K562 (cell line): ENCODE measurements around the gene MOB1B. TPM values are rescaled to one million over a fixed set of nuclear protein-coding genes. Genes with fewer than 3 reads are reported as not detected.

Experiments
- ATF2 ChIP-seq: sonication (generic); formaldehyde crosslinking; IDR thresholded peaks from 2 replicates; pipeline ENCODE4 v1.8.1; 2022; ENCODE audit warnings: missing genetic modification reagents
- BRD9 ChIP-seq: fragments of 450-650 bp; IDR thresholded peaks from 2 replicates; pipeline ENCODE4 v1.6.1; 2018; ENCODE audit warnings: low read depth; ENCODE audit not compliant: partially characterized antibody
- CREB3 ChIP-seq: fragments of 450-650 bp; conservative IDR thresholded peaks from 2 replicates; pipeline ENCODE4 v1.6.1; 2016; ENCODE audit warnings: missing genetic modification characterization, low read depth, mild to moderate bottlenecking, missing compliant biosample characterization, moderate library complexity
- CXXC5 ChIP-seq: fragments of 250-450 bp; sonication (Bioruptor Pico); IDR thresholded peaks from 2 replicates; pipeline ENCODE4 v1.8.0; 2022; ENCODE audit warnings: inconsistent platforms, mild to moderate bottlenecking, moderate library complexity
- ESRRB ChIP-seq: fragments of 250-450 bp; sonication (Bioruptor Pico); IDR thresholded peaks from 2 replicates; pipeline ENCODE4 v1.5.0; 2020; ENCODE audit warnings: mild to moderate bottlenecking, moderate library complexity, borderline replicate concordance
- KDM5B ChIP-seq: fragments of 200-600 bp; sonication (generic); IDR thresholded peaks from 2 replicates; pipeline ENCODE4 v1.6.1; 2012; ENCODE audit warnings: low read depth, mild to moderate bottlenecking, moderate library complexity, low read length, control low read depth, inconsistent platforms; ENCODE audit not compliant: insufficient replicate concordance
- MCM2 ChIP-seq: fragments of 450-650 bp; IDR thresholded peaks from 2 replicates; pipeline ENCODE4 v1.6.1; 2017; ENCODE audit warnings: low read depth, mild to moderate bottlenecking
- NFXL1 ChIP-seq: fragments of 450-650 bp; formaldehyde crosslinking; IDR thresholded peaks from 2 replicates; pipeline ENCODE4 v1.4.0; 2021; ENCODE audit warnings: mild to moderate bottlenecking
- PHF20 ChIP-seq: fragments of 450-650 bp; IDR thresholded peaks from 2 replicates; pipeline ENCODE4 v1.6.1; 2018; ENCODE audit not compliant: partially characterized antibody
- RAD21 ChIP-seq, 2 experiments: fragments of 250-450 bp in 1 of 2; fragments of 450-650 bp in 1 of 2; sonication (Bioruptor Pico) in 1 of 2; formaldehyde crosslinking in 1 of 2; IDR thresholded peaks in 1 of 2; conservative IDR thresholded peaks in 1 of 2; 2 replicates each; pipeline versions ENCODE4 v1.4.0 to v1.8.0; 2020 to 2022; ENCODE audit warnings: mild to moderate bottlenecking in 2 of 2, moderate library complexity in 1 of 2
- RBM25 ChIP-seq: fragments of 200-400 bp; formaldehyde crosslinking; IDR thresholded peaks from 2 replicates; pipeline ENCODE4 v1.6.1; 2018; ENCODE audit warnings: low read length, low read depth, moderate library complexity; ENCODE audit not compliant: severe bottlenecking
- SMAD1 ChIP-seq: fragments of 150-350 bp; IDR thresholded peaks from 2 replicates; pipeline ENCODE4 v1.6.1; 2014; ENCODE audit warnings: low read length, low read depth; ENCODE audit not compliant: partially characterized antibody
- SRSF9 ChIP-seq: fragments of 200-400 bp; formaldehyde crosslinking; IDR thresholded peaks from 2 replicates; pipeline ENCODE4 v1.6.1; 2017; ENCODE audit warnings: low read depth, low read length, borderline replicate concordance
- ZKSCAN8 ChIP-seq: fragments of 200-800 bp; sonication (Bioruptor generic); IDR thresholded peaks from 2 replicates; pipeline ENCODE4 v1.6.1; 2016; ENCODE audit warnings: missing genetic modification characterization, missing compliant biosample characterization
- ZNF140 ChIP-seq: fragments of 250-450 bp; sonication (Bioruptor Pico); IDR thresholded peaks from 2 replicates; pipeline ENCODE4 v1.8.0; 2021; ENCODE audit warnings: moderate library complexity, mild to moderate bottlenecking, inconsistent platforms
- ZNF398 ChIP-seq: fragments of 250-450 bp; sonication (Bioruptor Pico); IDR thresholded peaks from 2 replicates; pipeline ENCODE4 v1.8.0; 2021; ENCODE audit warnings: moderate library complexity, mild to moderate bottlenecking, inconsistent platforms
- ZNF551 ChIP-seq: fragments of 250-450 bp; sonication (Bioruptor Pico); IDR thresholded peaks from 2 replicates; pipeline ENCODE4 v1.5.0; 2021; ENCODE audit warnings: mild to moderate bottlenecking, moderate library complexity
- ZNF584 ChIP-seq: fragments of 200-800 bp; sonication (Bioruptor generic); IDR thresholded peaks from 2 replicates; pipeline ENCODE4 v1.6.1; 2016; ENCODE audit warnings: low read depth, mild to moderate bottlenecking, missing genetic modification characterization, missing compliant biosample characterization
- ZNF586 ChIP-seq: fragments of 450-650 bp; formaldehyde crosslinking; conservative IDR thresholded peaks from 2 replicates; pipeline ENCODE4 v1.4.0; 2020; ENCODE audit warnings: mild to moderate bottlenecking, moderate library complexity
- polyA plus RNA-seq, 8 experiments: library from polyadenylated mRNA; depleted of rRNA in 4 of 8; stranded (reverse) in 5 of 8; unstranded in 3 of 8; fragments of >200 nt; fragmentation: Nextera tagmentation in 2 of 8; fragmentation: Illumina TruSeq in 1 of 8; extraction: Ambion mirVana in 2 of 8; extraction: Trizol in 1 of 8; gene quantifications; 2 replicates each; pipeline versions ENCODE4 v1.2.1 to v1.2.3, GENCODE V29; 2011 to 2014; ENCODE audit warnings: inconsistent platforms in 1 of 8, missing spikeins in 1 of 8
- total RNA-seq, 7 experiments: library from RNA; depleted of rRNA in 6 of 7; stranded (reverse); fragments of >200 nt in 6 of 7; fragmentation: Illumina TruSeq in 2 of 7; extraction: Trizol in 2 of 7; gene quantifications; 2 replicates each; pipeline versions ENCODE4 v1.2.1 to v1.2.3, GENCODE V29; 2011 to 2021; ENCODE audit warnings: low replicate concordance in 1 of 7
- TF ChIP-seq, protein P1 (sequence below): fragments of 250-450 bp; sonication (Bioruptor Pico); IDR thresholded peaks from 2 replicates; pipeline ENCODE4 v1.9.0; 2021; ENCODE audit warnings: mild to moderate bottlenecking
- TF ChIP-seq, protein P2 (sequence below): fragments of 450-650 bp; IDR thresholded peaks from 2 replicates; pipeline ENCODE4 v1.7.1; 2018; ENCODE audit warnings: mild to moderate bottlenecking, low read depth; ENCODE audit not compliant: partially characterized antibody

The MOB1B gene
- total and polyA plus RNA-seq, 9 of the 15 experiments (the other 6 are each of a cell fraction or from before 2014, with no cell fraction given), result 8.4 to 37.8 (median 19.0) TPM

DNA sequence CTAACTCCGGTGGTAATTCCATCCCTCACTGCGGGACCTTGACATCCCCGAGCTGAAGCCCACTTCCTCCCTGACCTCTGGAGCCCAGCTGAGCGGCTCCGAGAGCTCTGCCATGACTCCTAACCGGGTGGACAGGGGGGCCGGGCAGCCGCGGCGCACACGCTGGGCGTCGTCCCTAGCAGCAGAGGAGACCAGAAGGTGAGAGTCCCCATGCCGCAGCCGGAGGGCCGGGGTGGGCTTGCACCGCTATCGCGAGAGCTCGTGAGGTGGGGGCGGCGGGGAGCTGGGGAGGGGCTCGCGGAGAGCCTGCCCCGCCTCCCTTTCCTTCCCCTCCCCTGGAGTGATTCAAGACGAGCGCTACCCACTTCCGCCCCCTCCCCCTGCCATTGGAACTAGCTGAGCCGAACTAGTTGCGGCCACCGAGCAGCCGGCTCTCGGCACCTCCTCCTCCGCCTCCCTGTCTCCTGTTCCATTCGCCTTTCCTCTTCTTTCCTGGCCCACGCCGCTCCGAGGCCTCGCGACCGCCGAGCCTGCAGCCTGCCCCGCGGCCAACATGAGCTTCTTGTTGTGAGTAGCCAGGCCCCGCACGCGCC is at the start of gene MOB1B (continued):
- no peak for TF ChIP-seq CREB3 (tag)
- peak; percentile 70 for TF ChIP-seq KDM5B
- TF ChIP-seq, protein P1, sequence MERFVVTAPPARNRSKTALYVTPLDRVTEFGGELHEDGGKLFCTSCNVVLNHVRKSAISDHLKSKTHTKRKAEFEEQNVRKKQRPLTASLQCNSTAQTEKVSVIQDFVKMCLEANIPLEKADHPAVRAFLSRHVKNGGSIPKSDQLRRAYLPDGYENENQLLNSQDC (CRISPR knock-in tag), result no peak
- no peak for TF ChIP-seq ZNF140 (CRISPR knock-in tag)
- no peak for TF ChIP-seq RBM25
- no peak for TF ChIP-seq ZNF398 (CRISPR knock-in tag)
- no peak for TF ChIP-seq SMAD1
- TF ChIP-seq, protein P2, sequence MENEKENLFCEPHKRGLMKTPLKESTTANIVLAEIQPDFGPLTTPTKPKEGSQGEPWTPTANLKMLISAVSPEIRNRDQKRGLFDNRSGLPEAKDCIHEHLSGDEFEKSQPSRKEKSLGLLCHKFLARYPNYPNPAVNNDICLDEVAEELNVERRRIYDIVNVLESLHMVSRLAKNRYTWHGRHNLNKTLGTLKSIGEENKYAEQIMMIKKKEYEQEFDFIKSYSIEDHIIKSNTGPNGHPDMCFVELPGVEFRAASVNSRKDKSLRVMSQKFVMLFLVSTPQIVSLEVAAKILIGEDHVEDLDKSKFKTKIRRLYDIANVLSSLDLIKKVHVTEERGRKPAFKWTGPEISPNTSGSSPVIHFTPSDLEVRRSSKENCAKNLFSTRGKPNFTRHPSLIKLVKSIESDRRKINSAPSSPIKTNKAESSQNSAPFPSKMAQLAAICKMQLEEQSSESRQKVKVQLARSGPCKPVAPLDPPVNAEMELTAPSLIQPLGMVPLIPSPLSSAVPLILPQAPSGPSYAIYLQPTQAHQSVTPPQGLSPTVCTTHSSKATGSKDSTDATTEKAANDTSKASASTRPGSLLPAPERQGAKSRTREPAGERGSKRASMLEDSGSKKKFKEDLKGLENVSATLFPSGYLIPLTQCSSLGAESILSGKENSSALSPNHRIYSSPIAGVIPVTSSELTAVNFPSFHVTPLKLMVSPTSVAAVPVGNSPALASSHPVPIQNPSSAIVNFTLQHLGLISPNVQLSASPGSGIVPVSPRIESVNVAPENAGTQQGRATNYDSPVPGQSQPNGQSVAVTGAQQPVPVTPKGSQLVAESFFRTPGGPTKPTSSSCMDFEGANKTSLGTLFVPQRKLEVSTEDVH, result no peak
- TF ChIP-seq ZNF551 (CRISPR knock-in tag), result no peak
- no peak for TF ChIP-seq PHF20
- no peak for TF ChIP-seq SRSF9
- TF ChIP-seq CXXC5 (CRISPR knock-in tag), result peak; percentile 40; the same call in 1 of the 2 replicates
- TF ChIP-seq ZNF586 (CRISPR knock-in tag), result no peak
- TF ChIP-seq ATF2 (CRISPR knock-in tag), result no peak
- TF ChIP-seq ESRRB (CRISPR knock-in tag), result no peak
- TF ChIP-seq MCM2, result no peak
- no peak for TF ChIP-seq NFXL1 (CRISPR knock-in tag)
- peak in 1 of 2 experiments; percentile 22; a peak in 2 of 4 replicates for TF ChIP-seq RAD21 (CRISPR knock-in tag; conservative IDR thresholded peaks at IDR 0.05 in 1 of 2, IDR thresholded peaks at IDR 0.05 in 1 of 2)
- no peak for TF ChIP-seq ZKSCAN8 (CRISPR knock-in tag)
- no peak; the same call in 1 of the 2 replicates for TF ChIP-seq ZNF584 (CRISPR knock-in tag)
- no peak for TF ChIP-seq BRD9
